GM12865 (cell line): Measurements from ENCODE around the gene C1QTNF2.

Source experiments
- DNase-seq: peaks from one replicate; pipeline ENCODE4 v3.0.0; 2010; ENCODE audit warnings: low read depth
- H3K4me3 ChIP-seq: 2 replicates; pipeline ENCODE4 v1.5.1; 2011; ENCODE audit warnings: mild to moderate bottlenecking, low read depth, low read length, control low read depth
- TF ChIP-seq, protein P1 (sequence below): IDR thresholded peaks from 2 replicates; pipeline ENCODE4 v1.5.1; 2011; ENCODE audit warnings: low read length, control low read depth, low read depth, inconsistent platforms; ENCODE audit not compliant: insufficient read depth; ENCODE audit errors: missing control alignments

Gene C1QTNF2

GRCh38 chr5:160310140-160310539 is 60.3 kb downstream of the C1QTNF2 start:
- TF ChIP-seq, protein P1, sequence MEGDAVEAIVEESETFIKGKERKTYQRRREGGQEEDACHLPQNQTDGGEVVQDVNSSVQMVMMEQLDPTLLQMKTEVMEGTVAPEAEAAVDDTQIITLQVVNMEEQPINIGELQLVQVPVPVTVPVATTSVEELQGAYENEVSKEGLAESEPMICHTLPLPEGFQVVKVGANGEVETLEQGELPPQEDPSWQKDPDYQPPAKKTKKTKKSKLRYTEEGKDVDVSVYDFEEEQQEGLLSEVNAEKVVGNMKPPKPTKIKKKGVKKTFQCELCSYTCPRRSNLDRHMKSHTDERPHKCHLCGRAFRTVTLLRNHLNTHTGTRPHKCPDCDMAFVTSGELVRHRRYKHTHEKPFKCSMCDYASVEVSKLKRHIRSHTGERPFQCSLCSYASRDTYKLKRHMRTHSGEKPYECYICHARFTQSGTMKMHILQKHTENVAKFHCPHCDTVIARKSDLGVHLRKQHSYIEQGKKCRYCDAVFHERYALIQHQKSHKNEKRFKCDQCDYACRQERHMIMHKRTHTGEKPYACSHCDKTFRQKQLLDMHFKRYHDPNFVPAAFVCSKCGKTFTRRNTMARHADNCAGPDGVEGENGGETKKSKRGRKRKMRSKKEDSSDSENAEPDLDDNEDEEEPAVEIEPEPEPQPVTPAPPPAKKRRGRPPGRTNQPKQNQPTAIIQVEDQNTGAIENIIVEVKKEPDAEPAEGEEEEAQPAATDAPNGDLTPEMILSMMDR = no peak
- H3K4me3 ChIP-seq = no peak overlapping the region
- no peak for DNase-seq

DNA sequence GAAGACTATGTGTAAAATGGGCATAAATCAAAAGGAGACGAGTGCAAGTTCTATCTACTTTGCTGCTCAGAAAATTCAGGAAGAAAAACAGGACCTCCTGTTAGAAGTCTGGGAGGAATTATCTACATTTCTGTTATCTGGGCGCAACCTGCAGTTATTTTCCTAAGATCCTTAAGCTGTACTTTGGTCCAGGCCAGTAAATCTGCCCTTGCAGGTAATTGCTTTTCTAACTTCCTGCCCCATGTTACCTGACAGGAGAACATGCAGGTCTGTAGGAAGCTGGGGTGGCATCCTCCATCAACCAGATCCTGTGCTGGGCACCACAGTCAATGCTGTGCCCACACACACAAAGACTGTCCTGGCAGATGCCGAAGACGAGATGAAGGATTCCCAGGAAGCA is 63.7 kb downstream of the C1QTNF2 start:
- TF ChIP-seq, protein P1 = no peak
- DNase-seq = no peak
- no peak overlapping the region for H3K4me3 ChIP-seq

GRCh38 chr5:160305319-160305718 is 65.1 kb downstream of the C1QTNF2 start:
- H3K4me3 ChIP-seq = no peak overlapping the region
- TF ChIP-seq, protein P1 = no peak
- DNase-seq = no peak

DNA sequence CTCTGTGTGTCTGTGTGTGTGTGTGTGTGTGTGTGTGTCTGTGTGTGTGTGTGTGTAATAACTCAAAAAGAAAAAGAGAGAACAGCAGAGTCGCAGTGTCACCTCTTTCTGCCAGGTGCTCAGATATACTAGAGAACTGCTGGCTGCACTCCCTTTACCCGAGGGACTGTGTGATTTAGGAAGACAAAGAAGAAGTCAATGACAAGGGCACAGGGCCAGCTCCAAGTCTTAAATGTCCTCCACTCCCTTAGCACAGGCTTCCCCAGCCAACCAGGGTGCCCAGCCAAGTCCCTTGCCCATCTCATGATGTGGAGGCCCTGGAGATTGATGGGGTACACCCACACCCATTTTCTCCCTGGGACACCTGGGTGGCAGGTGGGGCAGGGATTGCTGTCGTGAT is 66.7 kb downstream of the C1QTNF2 start:
- TF ChIP-seq, protein P1 = no peak
- no peak for DNase-seq
- no peak overlapping the region for H3K4me3 ChIP-seq

DNA sequence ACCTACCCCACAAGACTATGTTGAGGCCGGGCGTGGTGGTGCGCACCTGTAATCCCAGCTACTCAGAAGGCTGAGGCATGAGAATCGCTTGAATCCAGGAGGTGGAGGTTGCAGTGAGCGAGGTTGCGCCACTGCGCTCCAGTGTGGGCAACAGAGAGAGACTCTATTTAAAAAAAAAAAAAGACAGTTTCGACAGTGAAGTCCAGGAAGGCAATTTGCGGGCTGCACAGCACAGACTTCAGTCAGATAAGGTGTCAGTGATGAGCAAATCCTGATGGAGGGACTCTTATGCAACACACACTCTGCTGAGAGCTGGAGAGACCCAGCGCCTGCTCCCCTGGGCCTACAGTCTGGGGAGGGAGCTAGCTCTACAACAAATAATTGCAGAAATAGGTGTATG is 72.2 kb downstream of the C1QTNF2 start:
- TF ChIP-seq, protein P1 = no peak
- H3K4me3 ChIP-seq = no peak overlapping the region
- DNase-seq = no peak

GRCh38 chr5:160297776-160298175 is 72.7 kb downstream of the C1QTNF2 start:
- DNase-seq = no peak
- TF ChIP-seq, protein P1 = no peak
- no peak overlapping the region for H3K4me3 ChIP-seq
